HG02588 (cell line): ENCODE measurements around the gene RAPGEF1.

Experiments used
- ATAC-seq: cut with Tn5 transposase; IDR thresholded peaks from one replicate; pipeline ENCODE4 v1.9.1; 2021; ENCODE audit warnings: mild to moderate bottlenecking, moderate library complexity; ENCODE audit not compliant: unreplicated experiment

The RAPGEF1 gene

DNA sequence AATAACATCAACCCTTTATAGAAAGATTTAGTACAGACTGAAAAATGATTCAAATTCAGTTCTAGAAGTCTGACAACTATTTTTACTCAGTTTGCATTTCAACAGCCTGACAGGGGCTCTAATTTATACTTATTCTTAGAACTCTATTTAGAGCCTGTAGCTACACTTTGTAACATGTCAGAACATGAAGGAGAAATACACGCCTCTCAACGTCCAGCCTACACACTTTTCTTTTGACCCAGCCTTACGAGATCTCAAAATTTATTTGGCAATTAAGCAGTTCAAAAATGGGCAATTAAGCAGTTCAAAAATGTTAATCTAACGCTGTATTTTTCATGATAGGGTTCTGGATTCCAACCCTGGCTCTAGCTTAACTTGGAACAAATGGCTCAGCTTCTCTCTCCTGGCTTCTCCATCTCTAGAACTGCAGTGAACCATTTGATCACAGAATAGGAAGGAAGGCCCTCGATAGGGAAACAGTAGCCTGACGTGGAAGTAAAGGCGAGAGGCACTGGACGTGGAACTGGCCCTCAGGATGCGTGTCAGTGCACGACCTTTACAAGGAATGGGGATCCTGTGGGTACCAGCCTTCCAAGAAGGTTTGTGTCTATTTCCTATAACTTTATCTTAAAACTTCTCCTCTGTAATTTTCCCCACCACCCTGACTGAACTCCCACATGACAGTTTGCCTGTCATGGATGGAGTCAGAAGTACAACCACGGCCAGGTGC, 128.1 kb downstream of the RAPGEF1 start:
- ATAC-seq = no peak

DNA sequence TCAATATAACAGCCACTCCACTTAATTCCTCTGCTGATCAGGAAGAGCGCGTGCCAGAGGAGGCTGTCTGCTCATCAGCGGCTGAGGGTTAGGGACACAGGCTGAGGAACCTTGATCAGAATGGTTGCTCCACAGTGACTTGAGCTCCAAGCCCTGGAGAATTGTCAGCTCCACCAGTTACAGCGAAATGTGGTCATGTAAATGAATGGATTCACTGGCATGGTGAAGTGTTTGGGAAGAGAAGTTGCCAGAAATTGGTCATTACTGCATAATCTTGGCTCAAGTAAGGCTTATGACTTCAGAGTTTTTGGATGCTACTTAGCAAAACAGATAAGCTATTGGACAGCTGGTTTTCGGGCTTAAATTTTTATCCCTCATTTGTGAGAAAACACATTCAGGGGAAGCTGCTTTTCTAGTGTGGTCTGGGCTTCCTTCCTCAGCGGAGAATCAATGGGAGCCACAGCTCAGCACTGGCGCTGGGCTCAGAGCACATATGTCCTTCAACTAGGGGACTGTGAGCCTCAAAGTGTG, 129.6 kb downstream of the RAPGEF1 start:
- ATAC-seq = no peak

DNA sequence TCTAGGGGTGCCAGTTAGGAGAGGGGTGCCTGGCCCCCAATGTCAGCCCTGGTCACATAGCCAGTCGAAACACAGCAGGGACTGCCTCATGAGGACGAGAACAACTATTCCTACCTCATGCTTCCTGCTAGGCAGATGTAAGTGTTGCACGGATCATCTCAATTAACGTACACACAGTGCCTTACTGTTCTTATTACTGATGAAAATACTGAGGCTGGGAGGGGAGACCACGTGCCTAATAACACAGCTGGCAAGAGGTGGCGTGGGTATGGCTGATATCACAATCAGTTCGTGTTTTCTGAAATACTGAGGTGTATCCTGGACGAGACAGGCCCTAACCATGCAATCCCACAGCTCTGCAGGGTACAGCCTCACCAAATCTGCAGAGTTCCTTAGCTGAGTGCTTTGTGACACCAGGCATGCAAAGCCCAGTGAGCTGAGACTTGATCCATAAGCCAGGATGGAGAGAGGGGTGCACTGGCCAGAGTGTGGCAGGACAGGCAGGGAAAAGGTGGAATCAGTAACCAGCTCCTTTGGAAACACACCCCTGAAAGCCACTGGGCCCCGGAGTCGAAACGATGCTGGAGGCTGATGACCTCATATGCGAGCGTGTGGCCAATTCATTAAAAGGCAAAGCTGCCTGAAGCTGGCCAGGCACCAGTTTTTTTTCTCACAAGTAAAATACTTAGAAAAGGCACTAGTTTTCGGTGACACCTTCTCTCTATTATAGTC, 130.6 kb downstream of the RAPGEF1 start:
- no peak for ATAC-seq

DNA sequence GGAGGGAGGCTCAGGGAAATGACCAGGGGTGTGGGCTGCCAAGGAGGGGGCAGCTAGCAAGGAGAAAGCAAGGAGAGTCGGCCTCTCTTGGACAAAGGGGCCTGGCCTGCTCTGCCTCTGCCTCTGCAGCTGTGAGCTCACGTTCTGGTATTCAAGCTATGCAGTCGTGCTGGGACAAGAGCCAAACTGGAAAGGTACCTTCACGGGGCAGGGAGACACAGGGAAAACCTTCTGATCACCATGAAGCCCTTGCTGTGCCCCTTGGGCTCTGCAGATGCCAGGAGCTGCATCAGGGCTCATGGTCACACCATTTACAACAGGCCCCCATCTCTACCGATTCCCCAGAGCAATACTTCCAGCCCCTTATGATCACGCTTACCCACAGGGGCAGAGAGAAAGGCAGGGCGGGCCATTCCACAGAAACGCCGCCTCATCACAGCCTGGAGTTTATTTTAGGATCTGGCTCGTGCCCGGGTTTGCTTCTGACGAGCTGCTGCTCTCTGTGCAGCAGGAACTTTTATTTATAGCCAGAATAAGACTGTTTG, 131.3 kb downstream of the RAPGEF1 start:
- no peak for ATAC-seq

DNA sequence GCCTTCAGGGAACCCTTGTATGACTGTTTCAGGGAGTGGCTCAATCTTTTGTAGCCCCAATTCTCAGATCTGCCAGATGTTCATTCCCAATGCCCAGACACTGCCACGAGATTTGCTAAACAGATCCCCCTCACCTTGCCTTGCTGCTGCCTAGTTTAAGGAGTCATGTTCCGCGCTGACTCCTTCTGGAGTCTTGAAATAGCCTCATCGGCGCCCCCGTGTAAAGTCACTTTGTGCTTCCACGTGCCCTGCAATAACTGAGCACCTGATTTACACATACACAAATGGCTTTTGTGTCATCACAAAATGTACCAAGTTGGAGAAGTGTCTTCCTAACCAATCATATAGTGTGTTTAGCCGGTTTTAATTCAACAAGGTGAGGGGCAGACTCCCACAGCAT, 132.3 kb downstream of the RAPGEF1 start:
- no peak for ATAC-seq

DNA sequence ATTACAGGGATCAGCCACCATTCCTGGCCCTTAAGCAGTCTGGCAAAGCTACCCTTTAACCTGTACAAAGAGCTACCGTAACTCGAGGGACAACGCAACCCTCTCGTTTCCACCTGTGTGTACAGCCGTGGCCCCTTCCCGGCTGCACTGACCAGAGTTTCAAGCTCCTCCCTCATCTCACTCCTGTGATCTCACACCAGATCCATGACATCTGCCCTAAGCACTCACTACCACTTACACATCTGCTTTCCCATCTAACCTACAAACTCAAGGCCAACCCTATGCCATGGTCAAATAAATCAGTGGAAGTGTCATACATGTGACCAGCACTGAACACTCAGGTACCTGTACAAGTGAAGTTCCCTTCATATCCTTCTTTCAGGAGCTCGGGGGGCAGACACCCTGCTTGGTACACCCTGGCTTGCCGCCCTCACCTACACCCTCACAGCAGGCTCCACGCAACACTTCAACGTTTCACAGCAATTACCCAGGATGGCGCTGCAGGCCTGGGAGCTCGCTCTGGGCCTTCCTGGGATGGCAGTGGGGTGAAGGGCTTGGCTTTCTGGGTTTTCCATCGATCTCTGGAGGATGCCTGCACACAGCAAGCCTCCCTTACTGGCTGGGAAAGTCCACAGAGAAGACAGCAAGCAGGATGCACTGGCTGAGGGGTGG, 132.8 kb downstream of the RAPGEF1 start:
- no peak for ATAC-seq

DNA sequence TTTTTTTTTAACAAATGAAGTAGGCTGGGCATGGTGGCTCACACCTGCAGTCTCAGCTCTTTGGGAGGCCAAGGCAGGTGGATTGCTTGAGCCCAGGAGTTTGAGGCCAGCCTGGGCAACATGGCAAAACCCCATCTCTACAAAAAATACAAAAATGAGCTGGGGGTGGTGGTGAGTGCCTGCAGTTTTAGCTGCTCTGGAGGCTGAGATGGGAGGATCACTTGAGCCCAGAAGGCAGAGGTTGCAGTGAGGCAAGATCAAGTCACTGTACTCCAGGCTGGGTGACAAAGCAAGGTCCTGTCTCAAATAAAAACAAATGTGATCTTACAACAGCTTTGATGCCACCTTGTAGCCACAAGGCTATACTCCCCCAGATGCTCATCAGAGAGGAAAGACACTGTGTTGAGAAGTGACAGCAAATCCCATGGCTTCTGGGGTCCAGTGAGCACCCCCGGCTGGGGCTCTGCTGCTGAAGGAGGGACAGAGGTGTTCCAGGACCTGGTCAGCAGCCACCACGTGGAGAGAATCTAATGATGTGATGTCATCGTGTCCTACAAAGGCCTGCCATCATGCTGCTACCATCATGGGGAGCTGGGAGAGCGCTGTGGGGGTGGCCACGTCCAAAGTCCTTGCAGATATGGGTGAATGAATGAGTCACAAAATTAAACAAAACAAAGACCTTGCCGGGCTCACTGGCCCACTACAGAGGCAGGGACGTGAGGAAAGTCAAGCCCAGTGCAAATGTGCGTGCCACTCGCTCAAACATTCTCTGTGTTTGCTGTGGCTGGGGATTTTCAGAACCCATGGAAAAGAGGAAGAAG, 133.9 kb downstream of the RAPGEF1 start:
- ATAC-seq = no peak

DNA sequence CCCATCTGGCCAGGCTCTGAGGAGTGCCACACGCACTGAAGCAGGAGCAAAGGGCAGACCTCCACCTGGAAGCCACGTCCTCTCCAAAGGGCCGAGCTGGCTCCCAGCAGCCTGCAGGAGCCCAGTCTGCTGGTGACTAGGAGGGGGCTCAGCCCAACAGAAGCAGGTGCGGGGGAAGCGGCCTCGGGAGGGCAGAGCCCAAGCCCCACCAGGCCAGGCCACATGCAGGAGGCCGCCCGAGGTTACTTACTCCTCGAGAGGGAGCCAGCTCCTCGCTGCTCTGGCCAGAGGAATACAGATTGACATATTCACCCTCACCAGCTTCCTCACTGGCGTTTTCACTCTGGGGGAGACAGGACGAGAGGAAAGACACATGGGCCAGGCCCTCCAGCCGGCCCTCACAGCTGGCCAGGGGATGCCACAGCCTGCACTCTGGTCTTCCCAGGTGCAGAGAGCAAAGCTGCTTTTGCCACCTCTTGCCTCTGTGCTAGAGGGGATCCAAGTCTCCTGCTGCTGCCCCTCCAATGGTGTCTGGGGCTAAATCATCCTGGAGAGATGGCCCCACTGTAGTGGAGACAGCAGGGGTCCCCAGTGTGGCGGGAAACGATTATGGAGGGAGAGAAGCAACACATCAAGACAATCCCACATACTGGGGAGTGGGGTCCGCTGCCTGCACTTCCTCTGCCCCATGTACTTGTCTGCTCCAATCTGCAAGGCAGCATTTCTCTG, 136.0 kb downstream of the RAPGEF1 start:
- no peak for ATAC-seq

DNA sequence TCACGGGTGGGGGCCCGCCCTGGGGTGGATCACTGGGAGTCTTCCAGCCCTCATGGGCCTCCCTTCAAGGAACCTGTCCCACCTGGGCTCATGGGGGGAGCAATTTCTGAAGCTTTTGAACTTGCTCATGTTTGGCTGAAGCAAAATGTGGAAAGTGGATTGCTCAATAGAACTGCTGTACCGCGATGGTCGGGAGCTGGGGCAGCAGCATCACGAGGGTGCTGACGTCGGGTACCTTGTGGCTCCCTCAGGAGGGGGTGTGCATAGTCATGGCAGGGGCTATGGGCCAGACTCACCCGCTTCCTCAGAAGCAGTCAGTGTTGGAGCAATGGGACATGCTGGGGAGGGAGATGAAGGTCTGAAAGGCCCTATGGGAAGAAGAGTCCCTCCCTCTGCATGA, 136.7 kb downstream of the RAPGEF1 start:
- ATAC-seq = no peak

DNA sequence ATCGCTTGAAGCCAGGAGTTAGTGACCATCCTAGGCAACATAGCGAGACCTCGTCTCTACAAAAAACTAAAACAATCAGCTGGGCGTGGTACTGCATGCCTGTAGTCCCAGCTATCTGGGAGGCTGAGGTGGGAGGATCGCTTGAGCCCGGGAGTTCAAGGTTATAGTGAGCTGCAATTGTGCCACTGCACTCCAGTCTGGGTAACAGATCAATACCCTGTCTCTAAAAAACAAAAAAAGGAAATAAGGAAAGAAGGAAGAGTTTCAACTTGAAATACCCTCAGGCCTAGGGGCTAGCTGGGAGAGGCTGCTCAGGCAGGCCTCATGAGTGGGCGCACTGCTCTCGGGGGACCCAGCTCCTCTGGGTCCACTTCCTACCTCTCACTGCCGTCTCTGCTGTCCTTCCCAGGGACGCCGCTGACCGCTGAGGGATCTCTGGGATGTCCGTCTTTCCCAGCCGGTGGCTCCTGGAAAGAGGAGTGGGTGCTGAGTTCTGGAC, 138.1 kb downstream of the RAPGEF1 start:
- no peak for ATAC-seq

DNA sequence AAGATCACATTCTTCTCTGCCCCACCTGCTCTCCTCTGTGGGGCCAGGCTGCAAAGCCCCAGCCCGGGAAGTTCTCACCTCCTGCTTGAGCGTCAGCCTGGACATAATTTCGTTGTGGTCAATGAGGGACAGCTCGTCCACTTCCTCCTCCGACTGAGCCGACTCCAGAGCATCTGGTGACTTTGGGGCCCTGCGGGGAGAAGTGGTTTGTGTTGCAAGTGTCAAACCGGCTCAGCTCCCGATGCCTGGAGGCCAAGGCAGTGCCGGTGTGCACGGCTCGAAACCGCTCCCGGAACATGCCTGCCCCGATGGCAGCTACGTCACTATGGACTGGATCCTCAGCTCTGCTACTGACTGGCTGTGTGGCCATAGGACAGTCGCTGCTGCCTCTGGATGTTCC, 141.8 kb downstream of the RAPGEF1 start:
- no peak for ATAC-seq

DNA sequence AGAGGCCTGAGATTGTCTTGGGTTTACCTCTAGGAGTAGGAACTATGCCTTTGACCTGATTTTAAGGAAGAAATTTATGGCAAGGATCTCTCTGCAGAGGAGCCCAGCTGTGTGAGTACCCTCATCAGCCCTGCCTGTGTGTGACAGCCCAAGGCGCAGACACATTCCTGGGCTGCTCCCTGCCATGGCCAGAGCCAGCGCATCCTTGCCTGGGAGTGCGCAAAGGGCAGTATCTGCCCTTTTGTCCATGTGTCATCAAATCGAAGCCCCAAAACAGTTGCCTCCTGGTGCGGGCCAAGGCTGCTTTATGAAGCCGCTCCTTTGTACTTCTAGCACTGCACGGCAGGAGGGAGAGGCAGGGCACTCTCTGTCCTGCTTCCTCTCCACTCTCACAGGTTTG, 142.6 kb downstream of the RAPGEF1 start:
- no peak for ATAC-seq

DNA sequence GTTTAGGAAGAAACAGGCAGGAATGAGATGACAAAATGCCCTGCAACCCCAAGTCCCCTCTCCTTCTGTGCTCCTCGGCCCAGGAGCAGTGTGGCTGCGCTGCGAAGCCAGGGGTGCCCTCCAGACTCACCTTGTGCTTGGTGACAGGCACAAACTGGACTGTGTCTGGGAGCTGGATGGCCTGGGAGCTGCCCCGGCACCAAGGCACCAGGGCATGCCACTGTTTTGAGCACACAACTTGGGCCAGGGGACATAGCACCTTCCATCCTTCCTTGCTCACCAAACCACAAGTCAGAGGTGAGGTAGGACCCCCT, 143.5 kb downstream of the RAPGEF1 start:
- no peak for ATAC-seq

DNA sequence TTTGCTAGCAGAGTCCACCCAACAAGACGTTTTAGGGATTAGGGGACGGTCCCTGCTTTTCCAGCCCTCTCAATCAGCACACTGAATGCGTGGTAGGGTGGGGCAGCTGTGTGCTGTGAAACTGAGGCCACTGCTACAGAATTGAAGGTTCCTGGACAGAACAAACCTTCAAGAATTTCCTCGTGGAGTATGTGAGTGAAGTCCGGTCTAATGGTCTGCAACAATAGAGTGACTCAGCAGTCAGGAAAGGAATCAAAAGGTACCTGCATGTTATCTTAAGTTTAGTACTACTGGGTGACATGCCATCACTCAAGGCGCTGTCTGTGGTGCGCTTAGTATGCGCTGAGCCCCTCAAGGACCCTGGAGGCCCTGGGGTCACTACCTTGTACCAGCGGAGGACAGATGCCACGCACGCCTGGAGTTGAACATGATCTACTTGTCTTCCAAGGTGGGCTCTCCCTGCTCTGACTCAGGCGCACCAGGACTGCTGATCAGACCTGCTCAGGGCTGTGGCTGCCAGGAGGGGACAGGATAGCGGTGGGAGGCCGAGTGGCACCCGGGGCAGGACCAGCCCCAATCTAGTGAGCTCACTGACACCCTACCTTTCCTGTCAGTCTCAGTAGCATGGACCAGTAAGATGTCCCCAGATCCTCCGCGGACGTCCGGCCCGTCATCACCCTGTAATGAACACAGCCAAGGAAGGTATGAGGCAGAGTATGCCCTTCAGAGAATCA, 144.0 kb downstream of the RAPGEF1 start:
- ATAC-seq = no peak

DNA sequence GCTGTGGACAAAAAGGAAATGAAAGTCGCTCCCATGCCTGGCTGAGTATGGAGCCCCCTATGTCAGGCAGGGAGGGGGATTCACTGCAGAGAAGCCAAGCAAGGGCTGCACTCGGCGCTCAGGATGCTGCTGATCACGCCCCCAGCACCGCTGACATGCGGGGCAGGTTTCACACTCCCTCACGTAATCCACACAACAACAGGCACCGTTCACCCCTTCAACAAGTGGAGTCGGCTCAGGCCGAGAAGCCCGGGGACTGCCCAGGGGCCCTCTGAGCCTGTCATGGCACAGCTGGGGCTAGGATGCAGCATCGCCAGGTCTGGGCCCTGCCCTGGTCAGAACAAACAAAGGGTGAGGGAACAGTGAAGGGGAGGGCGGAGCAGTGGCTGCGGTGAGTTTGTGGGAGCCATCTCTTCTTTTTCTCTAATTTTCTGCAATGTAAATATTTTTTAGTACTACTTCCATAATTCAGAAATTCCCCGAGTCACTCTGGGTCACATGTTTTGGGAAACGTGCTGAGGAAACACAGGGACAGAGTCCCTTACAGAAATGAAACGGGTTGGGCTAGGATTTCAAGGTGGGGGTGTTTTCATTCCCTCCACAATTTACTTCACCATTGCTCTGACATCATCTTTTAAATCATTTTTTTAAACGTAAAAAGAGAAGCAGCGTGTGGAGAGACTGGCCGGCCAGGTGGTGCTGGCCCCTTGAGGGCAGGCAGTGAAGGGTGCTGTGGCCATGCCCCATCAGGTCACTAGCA, 144.8 kb downstream of the RAPGEF1 start:
- no peak for ATAC-seq

DNA sequence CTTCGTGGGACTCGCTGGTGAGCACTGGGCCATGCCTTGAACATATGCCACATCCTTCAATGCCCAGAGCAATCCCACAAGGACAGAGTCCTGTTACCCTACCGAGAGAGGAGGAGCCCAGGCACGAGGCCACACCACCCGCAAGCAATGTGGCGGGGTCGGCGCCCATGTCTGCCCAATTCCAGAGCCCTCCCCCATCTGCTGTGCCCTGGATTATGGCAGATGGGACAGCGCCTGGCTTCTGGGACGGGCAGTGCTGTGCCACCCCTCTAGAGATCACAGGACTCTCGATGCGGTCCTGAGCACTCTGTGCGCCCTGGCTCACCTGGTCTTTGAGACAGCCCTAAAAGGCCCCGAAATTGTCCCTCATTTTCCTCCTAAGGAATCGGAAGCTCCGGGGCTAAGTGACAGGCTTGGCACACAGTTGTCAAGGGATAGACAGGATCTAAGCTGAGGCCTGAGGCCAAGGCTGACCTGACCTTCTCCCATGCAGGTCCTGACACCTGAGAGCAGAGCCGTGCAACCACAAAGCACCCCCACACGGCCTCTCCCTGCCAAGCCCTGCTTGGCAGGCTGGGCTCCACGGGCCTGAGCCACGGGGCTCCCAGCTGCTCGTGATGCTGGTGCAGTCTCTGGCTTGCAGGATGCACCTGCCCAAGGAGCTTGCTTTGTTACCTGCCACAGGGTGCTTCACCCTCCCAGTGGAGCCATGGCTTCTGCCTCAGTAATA, 145.8 kb downstream of the RAPGEF1 start:
- no peak for ATAC-seq

DNA sequence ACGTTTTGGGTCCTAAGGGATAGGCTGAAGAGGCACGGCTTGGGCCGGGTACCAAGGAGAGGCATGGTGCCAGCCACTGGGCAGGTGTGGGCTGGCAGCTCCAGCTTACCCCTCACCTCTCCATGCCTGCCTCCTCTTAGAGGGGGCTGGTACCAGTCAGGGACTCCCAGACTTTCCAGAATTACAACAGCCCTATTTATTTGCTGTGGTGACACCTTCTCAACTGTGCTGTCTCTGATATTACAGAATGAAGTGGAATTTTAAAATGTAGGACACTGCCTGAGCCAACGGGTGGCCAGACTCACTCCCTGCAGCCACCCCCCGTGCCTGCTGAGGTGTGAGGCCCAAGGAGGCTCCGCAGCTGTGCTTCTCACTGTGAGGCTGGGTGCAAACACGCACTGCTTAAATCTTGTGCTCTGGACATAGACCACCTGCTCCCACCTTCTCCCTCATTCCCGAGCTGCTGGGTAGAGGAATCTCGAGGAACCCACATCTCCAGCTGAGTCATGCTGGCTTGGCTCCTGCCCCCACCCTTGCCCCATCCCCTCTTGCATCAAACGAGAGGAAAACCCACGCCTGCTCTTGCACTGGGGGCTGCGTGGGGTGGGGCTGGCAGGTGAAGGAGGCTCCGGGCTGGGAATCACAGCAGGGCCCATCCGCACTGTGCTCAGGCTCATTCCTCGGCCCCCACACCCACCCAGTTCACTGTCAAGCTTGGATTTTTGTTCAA, 146.6 kb downstream of the RAPGEF1 start:
- ATAC-seq = no peak
